NCI-H2171 treated with DMSO at 0.1 percent for 48 hours (cell line): ENCODE measurements around the gene NKTR.
A peak's percentile ranks its signal among the peaks of the same experiment; 100 is the strongest.
"Not testable (repeated sequence)": the region's sequence is repeated elsewhere in the genome, so short reads cannot be mapped to it uniquely, and the experiment has no call there.

Experiments
- DNase-seq: peaks from one replicate; lab custom pipeline; 2025; lab: John Stamatoyannopoulos, UW

Gene NKTR

DNA sequence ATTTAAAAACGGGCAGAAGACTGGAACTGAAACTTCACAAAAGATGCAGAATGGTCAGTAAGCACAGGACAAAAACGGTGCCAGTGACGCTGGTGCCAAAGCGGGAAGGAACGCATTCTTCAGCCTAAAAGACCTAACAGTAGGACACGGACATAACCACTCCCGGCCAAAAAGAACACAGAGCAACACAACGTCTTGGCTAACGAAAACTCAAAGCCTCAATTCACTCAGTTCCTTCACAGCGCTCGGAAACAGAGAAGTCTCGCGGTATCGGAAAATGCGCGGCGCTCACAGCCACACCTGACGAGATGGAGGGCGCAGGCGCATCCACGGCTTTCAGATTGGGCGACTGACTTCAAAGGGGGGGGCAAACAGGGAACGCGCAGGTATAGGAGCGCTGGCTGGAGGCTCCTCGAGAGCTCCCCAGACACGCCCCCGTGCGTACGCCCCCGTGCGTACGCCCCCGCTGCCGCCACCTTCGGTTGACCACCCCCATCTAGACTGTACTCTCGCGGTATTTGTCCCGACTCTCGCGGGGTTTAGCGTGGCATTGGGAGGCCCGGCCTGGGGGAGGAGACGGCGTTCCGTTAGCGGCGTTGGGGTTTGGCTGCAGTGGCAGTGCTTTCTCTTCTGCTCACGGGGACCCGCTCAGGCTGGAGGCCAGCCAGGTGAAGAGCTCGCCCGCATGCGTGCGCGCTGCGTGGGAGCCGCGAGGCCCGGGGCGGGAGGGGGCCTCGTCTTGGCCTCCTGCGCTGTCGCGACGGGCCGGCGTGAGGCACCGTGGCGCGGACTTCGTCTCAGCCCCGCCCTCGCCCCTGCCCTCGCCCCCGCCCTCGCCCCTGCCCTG is at the start of gene NKTR:
NKTR (plus strand) TSS at position 576 of the 847 bp plus-strand sequence. CDS start 321 bp downstream, outside the sequence.
- peak; percentile 93 for DNase-seq

DNA sequence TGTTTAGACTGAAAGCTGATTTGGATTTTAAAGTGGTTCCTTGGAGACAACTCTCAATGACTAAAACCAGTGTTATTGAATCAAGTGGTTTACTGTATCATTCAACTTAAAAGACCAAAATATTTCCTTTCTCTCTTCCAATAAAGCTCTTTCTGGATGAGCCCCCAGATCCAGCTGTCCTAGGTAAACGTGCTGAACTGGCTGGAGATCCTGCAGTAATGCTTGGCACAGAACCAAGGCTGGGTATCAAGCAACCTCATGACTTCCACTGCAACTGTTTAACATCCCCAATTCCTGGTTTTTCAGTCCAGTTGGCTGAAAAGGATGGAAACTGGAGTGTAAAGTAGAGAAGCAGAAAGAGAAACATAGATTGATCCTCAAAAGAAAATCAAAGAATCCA is 47.7 kb upstream of the NKTR start:
- DNase-seq = no peak

DNA sequence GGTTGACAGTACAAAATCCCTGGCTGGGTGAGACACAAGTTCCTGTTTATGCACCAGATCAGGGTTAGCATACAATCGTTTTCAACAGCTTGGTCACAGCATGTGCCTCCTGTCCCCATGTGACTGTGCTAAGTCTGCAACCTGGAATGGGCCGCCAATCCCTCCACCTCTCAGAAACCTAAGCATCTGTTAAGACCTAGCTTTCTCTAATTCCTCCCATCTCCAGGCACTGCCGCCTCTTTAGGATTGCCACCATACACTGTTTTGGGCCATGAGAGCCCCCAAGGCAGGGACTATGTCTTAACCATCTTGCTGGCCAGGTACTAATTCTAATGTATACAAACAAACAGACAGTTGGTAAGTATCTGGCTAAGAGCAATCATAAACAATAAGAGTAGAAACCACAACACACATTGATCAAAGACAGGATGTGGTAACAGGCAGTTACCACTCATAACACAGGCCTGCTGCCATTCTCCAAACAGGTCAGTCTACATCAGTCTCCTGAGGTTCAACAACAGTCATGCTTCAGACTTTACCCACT is 44.3 kb upstream of the NKTR start:
- DNase-seq = no peak

DNA sequence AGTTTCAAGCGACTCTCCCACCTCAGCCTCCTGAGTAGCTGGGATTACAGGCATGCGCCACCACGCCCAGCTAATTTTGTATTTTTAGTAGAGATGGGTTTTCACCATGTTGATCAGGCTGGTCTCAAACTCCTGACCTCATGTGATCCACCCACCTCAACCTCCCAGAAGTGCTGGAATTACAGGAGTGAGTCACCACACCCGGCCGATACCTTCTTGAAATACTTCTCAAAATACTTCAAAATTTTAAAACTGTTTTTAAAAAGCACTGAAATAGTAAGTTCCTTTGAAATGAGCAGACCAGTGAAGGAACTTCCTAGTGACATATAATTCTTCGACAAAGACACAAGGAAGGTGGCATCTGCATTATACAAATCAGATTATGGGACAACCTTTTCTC is 43.7 kb upstream of the NKTR start:
- DNase-seq = not testable (repeated sequence)

DNA sequence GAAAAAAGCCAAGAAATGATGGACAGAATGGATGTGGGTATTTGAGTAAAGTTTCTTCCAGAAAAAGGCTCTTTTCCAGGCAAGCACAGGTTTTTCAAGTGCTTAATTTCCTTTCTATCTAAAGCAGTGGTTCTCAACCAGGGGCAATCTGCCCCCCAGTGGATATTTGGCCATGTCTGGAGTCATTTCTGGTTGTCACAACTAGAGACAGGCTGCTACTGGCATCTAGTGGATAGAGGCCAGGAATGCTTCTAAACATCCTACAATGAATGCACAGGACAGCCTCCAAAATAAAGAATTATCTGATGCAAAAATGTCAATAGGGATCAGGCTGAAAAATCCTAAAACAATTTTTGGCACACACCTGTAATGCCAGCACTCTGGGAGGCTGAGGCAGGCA is 42.6 kb upstream of the NKTR start:
- DNase-seq = peak; percentile 5

DNA sequence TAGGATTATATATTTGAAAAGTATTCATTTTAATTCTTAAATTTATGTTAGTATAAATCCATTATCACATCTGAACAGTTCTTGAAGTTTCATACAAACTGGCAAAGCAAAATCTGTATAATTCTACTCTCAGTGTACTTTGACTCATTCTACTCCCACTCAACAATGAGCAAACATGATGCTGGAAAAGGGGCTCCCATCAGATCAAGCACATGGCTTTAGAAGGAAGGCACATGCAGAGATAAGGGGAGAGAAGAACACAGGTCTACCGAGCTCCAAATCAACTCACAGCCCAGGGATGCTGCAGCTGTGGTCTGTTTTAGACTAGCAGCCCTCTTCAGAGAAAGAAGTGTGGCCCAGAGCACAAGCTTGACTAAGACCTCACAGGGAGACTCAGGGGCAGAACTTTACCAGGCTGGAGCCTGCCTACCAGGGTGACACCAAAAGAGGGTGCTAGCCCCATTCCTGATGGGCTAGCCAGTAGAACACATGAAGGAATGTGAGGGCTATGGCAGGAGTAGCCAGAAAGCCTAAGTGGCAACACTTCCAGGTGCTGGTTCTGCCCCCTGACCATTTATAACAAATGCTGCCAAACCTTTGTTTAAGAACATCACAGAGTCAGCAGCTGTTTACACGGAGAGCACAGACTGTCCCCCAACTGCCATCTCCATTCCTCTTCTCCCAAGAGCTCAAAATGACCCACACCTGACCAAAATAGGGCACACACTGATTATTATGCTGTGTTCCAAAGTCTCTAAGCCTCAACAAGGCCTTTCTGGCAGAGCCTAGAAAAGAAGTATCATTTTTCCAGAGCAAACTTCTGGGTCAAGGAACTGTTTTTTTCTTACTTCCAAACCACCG is 38.2 kb upstream of the NKTR start:
- no peak for DNase-seq

DNA sequence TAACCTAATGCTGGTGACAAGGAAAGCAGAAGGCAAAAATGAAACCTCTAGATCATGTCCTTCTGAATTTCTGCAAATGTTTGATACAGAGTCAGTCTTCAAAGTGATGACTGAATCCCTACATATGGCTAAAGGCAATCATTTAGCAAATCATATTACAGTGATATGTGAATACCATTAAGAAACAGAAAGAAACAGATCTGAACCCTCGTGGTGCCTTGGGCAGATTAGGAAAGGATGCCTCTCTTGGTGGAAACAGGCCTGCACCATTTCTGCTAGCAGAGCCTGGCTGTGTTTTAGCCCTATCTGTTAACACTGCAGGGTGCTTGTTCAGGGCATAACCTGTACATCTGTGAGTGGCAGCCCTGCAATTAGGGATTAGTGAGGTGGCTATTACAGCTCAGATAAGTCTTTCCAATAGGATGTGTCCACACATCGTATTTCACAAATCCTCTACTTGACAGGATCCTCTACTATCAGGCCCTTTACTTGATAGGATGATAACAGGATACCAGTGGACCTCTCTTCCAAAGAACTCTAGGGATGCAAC is 30.8 kb upstream of the NKTR start:
- no peak for DNase-seq

DNA sequence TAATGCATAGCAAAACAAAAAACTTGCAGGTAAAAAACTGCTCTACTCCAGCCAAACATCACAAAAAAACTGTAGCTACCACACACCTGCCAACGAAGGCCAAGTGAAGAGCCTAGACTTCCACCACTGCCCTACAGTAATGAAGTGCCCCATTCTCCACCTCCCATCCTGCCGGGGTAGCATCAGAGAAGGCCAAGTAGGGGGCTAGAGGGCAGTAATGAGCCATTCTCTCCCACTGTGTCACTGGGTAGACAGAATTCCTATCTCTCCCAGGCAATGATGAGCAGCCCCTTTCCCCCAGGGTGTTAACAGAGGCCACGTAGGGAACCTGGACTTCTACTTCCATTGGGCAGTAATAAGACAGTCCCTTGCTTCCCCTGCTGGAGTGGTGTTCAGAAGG is 28.2 kb upstream of the NKTR start:
- no peak for DNase-seq

DNA sequence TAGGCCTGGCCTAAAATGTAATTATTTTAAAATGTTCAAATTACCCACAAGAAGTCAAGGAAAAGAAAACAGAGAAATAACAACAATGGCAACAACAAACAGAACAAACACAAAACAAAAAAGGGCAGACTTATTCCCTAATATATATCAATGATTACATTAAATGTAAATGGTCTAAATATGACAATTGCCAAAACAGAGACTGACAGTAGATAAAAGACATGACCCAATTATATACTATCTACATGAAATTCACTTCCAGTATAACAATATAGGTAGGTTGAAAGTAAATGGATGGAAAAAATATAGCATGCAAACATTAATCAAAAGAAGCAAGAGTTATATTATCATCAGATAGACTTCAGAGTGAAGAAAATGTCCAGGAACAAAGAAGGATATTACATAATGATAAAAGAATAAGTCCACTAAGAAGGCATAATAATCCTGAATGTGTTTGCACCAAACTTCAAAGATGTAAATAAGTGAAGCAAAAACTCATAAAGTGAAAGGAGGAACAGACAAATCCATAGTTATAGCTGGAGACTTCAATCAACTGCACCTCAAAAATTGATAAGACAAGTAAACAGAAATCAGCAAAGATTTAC is 25.2 kb upstream of the NKTR start:
- DNase-seq = no peak

DNA sequence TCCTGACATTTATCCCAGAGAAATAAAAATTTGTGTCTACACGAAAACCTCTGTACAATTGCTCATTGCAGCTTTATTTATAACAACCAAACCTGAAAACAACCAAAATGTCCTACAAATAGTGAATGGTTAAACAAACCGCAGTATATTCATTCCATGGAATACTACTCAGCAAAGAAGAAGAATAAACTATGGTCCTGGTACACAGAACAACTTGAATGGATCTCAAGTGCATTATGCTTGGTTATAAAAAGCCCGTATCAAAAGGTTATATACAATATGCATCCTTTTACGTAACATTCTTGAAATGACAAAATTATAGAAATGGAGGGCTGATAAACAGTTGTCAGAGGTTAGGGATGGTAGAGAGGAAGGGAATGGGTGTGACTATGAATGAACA is 22.4 kb upstream of the NKTR start:
- no peak for DNase-seq

DNA sequence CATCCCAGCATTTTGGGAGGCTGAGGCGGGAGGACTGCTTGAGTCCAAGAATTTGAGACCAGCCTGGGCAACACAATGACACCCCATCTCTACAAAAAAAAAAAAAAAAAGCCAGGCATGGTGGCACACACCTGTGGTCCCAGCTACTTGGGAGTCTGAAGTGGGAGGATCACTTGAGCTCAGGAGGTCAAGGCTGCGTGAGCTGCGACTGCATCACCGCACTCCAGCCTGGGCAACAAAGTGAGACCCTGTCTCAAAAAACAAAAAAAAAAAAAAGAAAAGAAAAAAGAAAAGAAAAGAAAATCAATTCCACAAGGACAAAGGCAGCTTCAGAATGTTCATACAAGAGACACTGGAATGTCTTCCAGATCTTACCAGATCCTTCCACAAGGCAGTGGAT is 21.1 kb upstream of the NKTR start:
- not testable (repeated sequence) for DNase-seq

DNA sequence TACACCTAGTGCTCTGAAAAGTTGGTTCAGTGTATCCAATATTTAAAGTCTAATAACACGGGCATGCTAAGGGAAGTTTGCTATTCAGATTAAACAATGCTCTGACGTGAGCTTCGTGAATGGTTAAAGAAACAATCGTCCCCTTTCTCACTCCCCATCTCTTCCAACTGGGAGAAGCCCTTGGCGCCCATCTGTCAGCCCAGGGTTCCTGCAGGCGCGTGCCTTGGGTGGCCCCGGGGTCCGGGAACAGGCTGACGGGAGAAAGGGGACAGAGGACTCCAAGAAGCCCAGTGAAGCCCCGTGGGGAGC is 19.1 kb upstream of the NKTR start:
- DNase-seq = peak; percentile 19

DNA sequence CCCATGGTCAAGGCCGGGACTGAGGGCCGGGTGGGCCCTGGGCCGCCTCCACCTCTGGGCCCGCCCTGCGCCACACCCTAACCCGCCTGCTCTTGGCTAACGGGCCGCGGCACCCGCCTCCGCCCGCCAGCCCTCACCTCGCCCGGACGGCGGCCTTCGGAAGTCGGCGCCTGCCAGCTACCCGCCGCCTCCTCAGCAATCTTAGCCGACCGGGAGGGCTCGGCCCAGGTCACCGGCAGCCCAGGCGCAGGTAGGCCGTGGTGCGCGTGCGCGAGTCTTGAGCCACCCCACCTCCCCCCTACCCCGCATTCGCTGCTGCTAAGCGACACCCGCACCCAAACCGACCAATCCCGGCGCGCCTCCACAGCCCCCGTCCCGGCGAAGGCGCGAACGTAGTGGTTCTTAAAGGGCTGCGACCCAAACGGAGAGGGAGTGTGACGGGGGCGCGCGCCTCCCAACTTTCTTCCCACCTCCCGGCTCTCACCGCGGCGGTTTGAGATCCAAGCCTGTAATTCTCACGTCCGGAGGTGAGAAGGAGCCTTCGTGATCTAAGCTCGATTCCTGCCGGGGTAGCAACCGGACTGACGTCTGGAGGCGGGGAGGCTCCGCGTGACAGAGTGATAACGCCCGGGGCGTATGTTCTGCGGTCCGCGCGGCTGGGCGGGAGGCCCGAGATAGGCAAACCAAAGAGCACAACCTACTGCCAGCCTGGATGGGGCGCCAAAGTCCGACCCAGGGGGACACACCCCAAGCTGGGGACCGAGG is 18.6 kb upstream of the NKTR start, which contains the start of gene SEC22C:
SEC22C (minus strand) TSS at position 259 of the 765 bp plus-strand sequence. CDS start 12,921 bp downstream, outside the sequence.
- peak; percentile 83 for DNase-seq

DNA sequence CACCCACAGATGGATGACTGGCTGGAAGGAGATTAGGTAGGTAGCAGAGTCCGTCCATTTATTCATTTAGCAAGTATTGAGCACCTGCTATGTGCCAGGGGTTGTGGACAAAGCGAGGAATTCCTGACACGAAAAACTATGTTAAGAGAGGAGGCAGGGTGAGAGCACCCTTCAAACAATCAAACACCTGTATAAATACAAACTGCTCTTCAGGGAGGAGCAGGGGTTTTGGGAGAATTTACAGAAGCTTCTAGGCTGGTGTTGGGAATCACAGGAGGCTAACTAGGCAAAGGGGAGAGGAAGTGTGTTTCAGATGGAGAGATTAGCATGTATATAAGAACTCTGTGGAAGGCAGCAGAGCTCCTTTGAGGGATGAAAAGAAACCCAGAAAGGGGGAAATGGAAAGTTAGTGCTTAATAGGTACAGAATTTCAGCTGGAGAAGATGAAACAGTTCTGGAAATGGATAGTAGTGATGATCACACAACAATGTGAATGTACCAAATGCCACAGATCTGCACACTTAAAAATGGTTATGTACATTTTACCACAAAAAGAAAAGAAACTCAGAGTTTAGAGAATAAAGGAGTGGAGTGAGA is 17.9 kb upstream of the NKTR start:
- no peak for DNase-seq

DNA sequence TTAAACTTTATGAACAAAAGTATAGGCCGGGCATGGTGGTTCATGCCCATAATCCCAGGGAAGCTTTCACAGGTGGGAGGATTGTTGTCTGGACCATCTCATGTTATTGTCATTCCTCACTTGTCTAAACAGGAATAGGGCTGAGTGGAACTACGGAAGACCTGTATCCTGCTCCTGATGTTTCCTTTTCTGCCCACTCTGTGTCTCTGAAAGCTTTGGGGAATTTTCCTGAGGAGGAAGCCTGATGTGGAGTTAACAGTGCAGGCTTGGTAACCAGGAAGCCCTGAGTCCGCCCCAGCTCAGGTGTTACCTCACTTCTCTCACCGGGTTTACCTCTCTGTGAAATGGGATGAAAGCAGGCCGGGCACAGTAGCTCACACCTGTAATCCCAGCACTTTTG is 11.9 kb upstream of the NKTR start:
- DNase-seq = no peak

DNA sequence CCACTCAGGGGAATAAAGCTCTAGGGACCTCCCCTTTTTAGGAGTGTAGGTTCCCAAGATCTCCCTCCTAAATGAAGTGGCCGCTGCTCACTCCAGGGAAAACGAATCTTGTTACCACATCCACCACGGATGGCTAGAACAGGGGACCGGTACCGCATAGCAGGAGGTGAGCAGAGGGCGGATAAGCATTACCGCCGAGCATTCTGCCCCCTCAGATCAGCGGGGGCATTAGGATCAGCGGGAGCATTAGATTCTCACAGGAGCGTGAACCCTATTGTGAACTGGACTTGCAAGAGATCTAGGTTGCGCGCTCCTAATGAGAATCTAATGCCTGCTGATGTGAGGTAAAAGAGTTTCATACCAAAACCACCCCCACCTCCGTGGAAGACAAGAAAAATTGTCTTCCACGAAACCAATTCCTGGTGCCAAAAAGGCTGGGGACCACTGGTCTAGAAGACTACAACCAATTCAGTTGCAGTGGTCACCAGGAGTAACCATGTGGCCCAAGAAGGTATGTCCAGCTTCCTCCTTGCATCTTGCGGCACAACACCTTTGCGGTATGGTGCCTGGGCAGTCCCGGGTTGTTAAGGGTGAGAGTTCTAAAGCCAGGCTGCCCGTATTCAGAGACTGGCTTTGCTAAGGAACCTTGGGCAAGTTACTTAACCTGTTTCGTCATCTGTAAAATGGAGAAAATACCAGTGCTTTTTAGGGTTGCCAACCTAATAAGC is 10.9 kb upstream of the NKTR start:
- DNase-seq = no peak

DNA sequence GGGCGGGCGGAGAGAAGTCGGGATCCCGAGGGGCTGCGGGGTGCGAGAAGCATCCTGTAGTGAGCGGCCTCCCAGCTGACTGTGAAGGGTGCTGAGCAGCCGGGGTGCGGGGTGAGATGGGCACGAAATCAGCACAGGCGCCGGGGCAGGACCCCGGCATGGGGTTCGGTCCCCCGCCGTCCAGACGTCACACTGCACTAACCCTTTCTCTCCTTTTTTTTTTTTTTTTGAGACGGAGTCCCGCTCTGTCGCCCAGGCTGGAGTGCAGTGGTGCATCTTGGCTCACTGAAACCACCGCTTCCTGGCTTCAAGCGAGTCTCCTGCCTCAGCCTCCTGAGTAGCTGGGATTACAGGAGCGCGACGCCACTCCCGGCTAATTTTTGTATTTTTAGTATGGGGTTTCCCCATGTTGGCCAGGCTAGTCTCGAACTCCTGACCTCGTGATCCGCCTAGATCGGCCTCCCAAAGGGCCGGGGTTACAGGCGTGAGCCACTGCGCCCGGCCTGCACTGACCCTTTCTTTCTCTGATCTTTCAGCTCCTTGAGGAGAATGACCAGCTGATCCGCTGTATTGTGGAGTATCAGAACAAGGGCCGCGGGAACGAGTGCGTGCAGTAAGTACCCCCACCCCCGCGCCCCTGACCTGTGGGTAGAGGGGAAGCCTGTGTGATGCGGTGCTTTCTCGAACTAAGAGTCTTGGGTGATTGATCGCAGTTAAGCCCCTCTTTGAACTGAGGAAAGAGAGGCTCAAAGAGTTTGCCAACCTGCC is 9.3 kb upstream of the NKTR start:
- DNase-seq = no peak

DNA sequence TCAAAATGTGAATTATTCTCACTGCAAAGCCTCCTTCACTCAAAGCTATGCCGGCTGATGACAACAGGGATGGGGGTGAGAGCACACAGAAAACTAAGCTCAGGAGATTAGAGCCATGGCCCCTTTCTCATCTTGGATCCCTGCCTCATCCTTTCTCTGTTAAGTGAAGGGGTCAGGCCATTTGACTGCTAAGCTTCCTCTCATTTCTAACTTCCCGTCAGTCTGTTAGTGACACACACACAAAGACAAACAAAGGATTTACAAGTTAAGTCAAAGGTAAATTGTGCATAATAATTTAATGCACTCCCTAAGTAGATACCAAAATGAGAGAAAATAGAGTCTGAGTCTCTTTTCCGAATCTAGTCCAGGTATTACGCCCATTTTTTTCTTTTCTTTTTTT is 8.7 kb upstream of the NKTR start:
- no peak for DNase-seq

DNA sequence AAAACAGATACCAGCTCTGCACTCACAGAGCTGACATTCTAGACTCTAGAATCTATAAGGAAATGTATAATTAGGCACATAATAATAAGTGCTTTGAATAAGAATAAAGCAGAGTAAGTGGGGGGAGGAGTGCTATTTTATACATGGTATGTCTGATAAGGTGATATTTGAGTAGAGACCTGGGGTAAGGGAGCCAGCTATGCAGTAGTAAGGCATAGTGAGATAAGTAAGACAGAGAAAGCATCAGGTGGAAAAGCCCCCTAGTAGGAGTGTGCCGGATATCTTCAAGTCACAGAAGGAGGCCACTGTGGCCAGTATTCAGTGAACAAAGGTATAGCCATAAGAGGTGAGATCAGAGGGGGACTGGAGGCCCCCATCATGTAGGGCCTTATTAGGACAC is 6.9 kb upstream of the NKTR start:
- DNase-seq = no peak

DNA sequence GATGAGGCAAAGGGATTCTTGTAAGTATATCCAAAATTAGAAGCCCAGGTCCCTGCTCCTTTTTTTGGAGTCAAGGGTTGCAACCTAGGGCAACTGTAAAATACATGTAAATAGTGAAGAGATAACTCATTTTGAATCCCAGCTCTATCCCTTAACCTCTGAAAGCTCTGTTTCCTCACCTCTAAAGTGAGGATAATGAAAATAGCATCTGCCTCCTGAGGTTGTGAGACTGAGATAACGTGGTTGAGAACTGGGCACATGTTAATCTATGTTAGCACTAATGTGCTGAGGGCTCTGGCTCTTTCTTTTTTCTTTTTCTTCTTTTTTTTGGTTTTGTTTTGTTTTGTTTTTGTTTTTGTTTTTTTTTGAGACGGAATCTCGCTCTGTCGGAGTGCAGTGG is 4.8 kb upstream of the NKTR start:
- DNase-seq = no peak
